ENCODE data around the gene CTU1.

Gene CTU1

GRCh38 chr19:51124216-51124615 lies 16.0 kb upstream of the CTU1 start:
- no peak for TF ChIP-seq CTCF (IDR thresholded peaks at IDR 0.05; ENCODE audit: low read depth, low read length)
- H3K4me3 ChIP-seq (ENCODE audit: low read depth, low read length): no peak overlapping the region

GRCh38 chr19:51123802-51124201 lies 15.6 kb upstream of the CTU1 start:
- H3K4me3 ChIP-seq (ENCODE audit: low read depth, low read length): no peak overlapping the region
- TF ChIP-seq CTCF (IDR thresholded peaks at IDR 0.05; ENCODE audit: low read depth, low read length): no peak

- H3K4me3 ChIP-seq (ENCODE audit: low read depth, low read length): no peak overlapping the region
- TF ChIP-seq CTCF (IDR thresholded peaks at IDR 0.05; ENCODE audit: low read depth, low read length): no peak
Measured at GRCh38 chr19:51123381-51123800, 15.2 kb upstream of the CTU1 start.

GRCh38 chr19:51122112-51122981 lies 14.1 kb upstream of the CTU1 start:
- no peak overlapping the region for H3K4me3 ChIP-seq (ENCODE audit: low read depth, low read length)
- TF ChIP-seq CTCF (IDR thresholded peaks at IDR 0.05; ENCODE audit: low read depth, low read length): no peak

GRCh38 chr19:51121257-51121656 lies 13.0 kb upstream of the CTU1 start:
- no peak overlapping the region for H3K4me3 ChIP-seq (ENCODE audit: low read depth, low read length)
- no peak for TF ChIP-seq CTCF (IDR thresholded peaks at IDR 0.05; ENCODE audit: low read depth, low read length)

GRCh38 chr19:51120160-51120559 lies 12.0 kb upstream of the CTU1 start:
- no peak for TF ChIP-seq CTCF (IDR thresholded peaks at IDR 0.05; ENCODE audit: low read depth, low read length)
- H3K4me3 ChIP-seq (ENCODE audit: low read depth, low read length): no peak overlapping the region

GRCh38 chr19:51119611-51120010 lies 11.4 kb upstream of the CTU1 start:
- no peak overlapping the region for H3K4me3 ChIP-seq (ENCODE audit: low read depth, low read length)
- no peak for TF ChIP-seq CTCF (IDR thresholded peaks at IDR 0.05; ENCODE audit: low read depth, low read length)
